ENCODE measurements around the gene RNF186.
A peak's percentile ranks its signal among the peaks of the same experiment; 100 is the strongest.
"Not testable (repeated sequence)": the region's sequence is repeated elsewhere in the genome, so short reads cannot be mapped to it uniquely, and the experiment has no call there.

RNF186 gene

DNA sequence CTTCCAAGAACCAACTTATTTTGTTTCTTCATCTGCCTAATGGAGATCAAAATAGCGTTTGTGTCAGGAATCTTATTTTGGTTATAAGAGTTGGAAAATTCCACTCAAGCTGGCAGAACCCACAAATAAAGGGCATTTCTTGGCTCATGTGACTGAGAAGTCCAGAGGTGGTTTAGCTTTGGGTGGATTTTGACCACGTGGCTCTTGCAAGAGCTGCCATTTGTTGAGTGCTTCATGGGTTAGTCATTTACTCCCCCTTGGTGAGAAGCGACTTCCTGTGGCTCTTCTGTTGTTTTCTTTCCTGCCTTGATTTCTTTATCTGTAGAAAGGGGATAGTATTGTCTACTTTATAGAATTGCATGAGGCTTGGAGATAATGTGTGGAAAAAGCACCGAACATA is 9.5 kb upstream of the RNF186 start:
- DNase-seq (ENCODE audit: low read depth in 2 of 2), result no peak

DNA sequence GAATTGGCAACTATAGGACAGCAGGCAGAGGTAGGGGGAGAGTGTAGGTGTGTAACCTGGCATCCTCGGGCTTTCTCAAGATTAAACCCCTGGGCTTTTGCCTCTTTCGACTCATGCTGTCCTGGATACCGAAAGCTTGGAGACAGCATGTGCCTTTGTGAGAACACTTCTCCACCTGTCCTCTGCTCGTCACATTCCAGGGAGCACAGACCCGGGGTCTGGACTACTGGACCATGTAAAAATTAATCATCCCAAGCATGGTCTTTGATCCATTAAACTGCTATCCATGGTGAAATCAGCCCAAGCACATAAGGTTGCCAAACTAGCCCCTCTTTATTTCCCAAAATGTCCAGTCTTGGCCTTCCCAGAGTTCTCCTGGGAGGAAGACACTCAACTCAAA is 9.0 kb upstream of the RNF186 start:
- no peak for DNase-seq (ENCODE audit: low read depth in 2 of 2)

GRCh38 chr1:19819701-19820100 is 4.6 kb upstream of the RNF186 start:
- DNase-seq (ENCODE audit: low read depth in 2 of 2), result no peak

- DNase-seq (ENCODE audit: low read depth in 2 of 2), result no peak
Measured at GRCh38 chr1:19818324-19818723, 3.2 kb upstream of the RNF186 start.

DNA sequence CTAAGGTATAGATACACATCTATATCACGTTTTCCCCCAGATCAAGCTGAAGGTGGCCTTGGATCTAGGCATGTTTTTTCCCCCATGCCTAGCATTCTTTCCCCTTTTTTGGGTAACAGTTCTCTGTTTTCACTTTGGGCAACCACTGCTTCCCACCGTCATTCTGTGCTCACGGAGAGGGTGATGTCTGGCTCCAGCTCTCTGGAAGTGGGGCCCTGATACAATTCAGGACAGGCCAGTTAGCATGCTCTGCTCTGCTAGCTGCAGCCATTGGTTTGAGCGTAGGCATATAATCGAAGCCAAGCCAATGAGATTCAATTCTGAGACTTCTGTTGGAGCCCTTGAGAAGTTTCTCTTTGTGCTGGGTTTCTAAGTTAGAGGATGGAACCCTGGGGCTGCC is 2.1 kb upstream of the RNF186 start:
- DNase-seq (ENCODE audit: low read depth in 2 of 2), result no peak

DNA sequence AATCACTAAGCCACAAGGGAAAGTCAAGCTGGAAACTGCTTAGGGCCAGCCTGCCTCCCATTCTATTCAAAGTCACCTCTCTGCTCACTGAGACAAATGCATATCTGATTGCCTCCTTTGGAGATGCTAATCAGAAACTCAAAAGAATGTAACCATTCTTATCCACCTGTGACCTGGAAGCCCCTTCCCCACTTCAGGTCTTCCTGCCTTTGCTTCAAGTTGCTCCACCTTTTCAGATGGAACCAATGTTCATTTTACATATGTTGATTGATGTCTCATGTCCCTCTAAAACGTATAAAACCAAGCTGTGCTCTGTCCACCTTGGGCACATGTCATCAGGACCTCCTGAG is 1.6 kb upstream of the RNF186 start:
- not testable (repeated sequence) for DNase-seq (ENCODE audit: low read depth in 2 of 2)

GRCh38 chr1:19815801-19816736 is 986 bp upstream of the RNF186 start:
- DNase-seq (ENCODE audit: low read depth in 2 of 2), result no peak

- no peak for DNase-seq (ENCODE audit: low read depth in 2 of 2)
Measured at GRCh38 chr1:19814244-19814661, 830 bp downstream of the RNF186 start.

GRCh38 chr1:19813643-19813960 is 1.5 kb downstream of the RNF186 start:
- DNase-seq (ENCODE audit: low read depth in 2 of 2), result no peak

DNA sequence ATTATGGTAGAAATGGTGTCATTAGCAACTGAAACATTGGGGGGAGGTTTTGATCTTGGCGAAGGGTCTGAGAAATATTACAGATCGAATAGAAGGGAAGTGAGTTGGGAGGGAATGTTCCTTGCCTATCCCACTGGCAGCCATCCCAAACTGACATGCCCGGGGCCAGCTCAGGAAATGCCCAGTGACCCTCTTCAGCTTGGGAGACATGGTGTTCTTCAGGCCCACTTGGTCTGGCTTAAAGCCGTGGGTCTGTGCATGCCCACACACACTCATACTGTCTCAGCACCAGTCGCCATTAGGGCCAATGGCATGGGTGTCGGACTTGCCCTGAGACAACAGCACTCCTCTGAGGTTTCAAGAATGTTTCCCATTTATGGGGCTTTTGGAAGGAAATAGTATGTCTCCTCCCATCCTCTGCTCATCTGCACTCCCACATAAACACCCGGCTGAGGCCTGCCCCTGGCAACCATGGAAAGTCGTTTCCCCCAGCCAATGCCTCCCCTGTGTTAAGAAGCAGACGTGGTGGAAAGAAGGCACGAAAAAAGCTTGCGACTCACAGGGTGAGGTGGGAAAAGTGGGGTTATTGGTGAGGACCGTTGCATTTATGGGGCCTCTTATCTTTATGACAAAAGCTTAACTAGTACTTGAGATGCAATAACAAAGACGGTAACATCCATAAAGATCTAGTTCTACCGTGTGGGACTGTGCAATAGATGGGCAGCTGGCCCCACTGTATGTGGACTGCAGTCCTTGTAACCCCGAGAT is 2.0 kb downstream of the RNF186 start:
- DNase-seq (ENCODE audit: low read depth in 2 of 2), result no peak

GRCh38 chr1:19811206-19811851 is 3.8 kb downstream of the RNF186 start:
- DNase-seq (ENCODE audit: low read depth in 2 of 2), result peak; percentile 24 to 37

GRCh38 chr1:19809044-19809750 is 5.9 kb downstream of the RNF186 start:
- no peak for DNase-seq (ENCODE audit: low read depth in 2 of 2)

DNA sequence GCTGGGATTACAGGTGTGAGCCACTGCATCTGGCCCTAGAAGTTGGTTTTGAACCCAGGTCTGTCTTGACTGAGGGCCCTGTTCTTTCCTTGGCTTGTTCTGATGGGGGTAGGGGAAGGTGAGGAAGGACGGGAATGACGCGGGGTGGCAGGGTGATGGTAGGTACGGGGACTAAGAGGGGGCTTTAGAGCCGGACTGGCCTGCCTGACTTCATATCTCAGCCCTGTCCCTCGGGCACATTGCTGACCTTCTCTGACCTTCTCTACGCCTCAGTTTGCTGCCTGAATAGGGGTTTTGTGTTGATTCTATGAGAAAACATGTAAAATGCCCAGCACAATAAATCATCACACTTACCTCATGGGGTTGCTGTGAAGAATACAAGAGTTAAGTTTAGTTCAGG is 6.7 kb downstream of the RNF186 start:
- DNase-seq (ENCODE audit: low read depth in 2 of 2), result no peak

GRCh38 chr1:19804831-19805251 is 10.2 kb downstream of the RNF186 start:
- no peak for DNase-seq (ENCODE audit: low read depth in 2 of 2)

DNA sequence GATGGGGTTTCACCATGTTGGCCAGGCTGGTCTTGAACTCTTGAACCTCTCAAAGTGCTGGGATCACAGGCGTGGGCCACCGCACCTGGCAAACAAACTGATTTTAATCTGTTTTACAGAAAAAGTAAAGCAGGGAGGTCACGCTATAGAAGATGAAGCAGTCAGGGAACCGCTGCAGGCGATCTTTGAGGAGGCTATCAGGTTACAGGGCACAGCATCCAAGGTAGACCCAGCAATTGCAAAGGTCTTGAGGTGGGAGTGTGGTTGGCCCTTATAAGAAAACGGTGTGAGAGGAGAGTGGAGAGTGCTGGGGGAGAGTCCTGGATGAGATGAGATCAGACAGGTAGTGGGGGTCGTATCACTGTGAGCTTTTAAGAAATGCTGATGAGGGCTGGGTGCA is 12.8 kb downstream of the RNF186 start:
- DNase-seq (ENCODE audit: low read depth in 2 of 2), result no peak

- peak; percentile 17 to 42 for DNase-seq (ENCODE audit: low read depth in 2 of 2)
Measured at GRCh38 chr1:19800076-19800804, 14.8 kb downstream of the RNF186 start.

DNA sequence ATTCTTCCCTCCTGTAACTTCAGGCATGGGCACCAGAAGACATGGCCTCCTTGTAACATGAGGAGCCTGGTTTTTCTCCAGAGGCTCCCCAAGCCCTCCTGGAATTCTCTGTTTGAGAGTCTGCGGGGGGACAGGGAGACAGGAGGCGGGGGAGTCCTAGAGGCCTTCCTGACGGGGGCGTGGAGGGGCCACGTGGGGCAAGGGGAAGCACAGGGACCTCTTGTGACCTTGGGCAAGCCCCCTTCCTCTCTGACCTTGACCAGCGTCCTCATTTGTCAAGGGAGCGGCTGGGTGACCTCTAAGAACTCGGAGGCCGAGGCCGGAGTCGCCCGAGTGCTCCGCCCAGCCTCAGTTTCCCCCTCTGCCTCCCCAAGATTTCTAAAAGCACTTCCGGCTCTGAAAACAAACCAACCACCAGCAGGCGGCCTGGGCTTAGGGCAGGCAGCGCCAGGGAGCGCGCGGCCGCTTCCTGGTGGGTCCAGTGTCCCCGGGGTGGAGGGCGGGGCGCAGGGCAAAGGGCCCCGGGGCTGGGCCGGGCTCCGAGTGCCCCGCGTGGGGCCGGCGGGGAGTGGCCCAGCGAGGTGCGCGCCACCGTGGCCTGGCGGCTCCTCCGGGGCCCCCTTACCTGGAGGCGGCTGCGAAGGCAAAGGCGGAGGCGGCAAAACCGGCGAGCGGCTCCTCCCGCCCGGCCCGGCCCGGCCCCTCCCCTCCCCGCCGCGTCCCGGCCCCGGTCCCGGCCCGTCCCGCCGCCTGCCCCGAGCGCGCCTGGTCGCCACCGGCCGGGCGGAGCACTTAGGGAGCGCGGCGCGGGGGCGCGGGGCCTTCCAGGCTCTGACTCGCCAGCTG is 15.6 kb downstream of the RNF186 start, which contains the start of gene TMCO4:
Gene TMCO4, minus strand, starts transcription at position 687 of the 846 bp plus-strand sequence. CDS start 19,158 bp downstream, outside the sequence.
- peak; percentile 32 to 54 for DNase-seq (ENCODE audit: low read depth in 2 of 2)

GRCh38 chr1:19798486-19799229 is 16.4 kb downstream of the RNF186 start:
- no peak for DNase-seq (ENCODE audit: low read depth in 2 of 2)

GRCh38 chr1:19797827-19798226 is 17.3 kb downstream of the RNF186 start:
- DNase-seq (ENCODE audit: low read depth in 2 of 2), result no peak
